ENCODE results near the gene UBE2G2. TPM values are rescaled to one million over a fixed set of nuclear protein-coding genes. Genes with fewer than 3 reads are reported as not detected.

The UBE2G2 gene
- total RNA-seq, 2 experiments from 2014 or later, result 89.9 to 96.8 TPM

DNA sequence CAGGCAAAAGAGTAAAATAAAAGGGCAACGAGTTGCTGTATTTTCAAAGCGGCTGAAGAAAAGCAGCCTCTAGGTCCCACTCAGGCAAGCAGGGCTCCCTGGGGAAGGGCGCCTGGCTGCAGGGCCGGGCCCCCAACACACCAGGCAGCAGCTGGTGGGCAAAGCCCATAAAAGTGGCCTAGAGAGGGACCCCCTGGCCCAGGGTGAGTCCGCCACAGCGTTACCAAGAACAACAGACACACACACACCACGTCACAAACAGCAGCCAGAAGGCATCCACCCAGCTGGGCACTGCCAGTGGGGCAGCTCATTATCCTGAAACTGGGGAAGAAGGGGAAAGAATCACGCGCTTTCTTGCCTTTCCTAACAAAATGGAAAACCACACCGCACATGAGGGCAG is 11.5 kb upstream of the UBE2G2 start:
- POLR2A ChIA-PET, result no interaction called here
- H3K9me3 Mint-ChIP-seq, result no peaks in the 10 kb centered on the region

GRCh38 chr21:44812640-44813039 is 11.0 kb upstream of the UBE2G2 start:
- TF ChIP-seq, protein P1, sequence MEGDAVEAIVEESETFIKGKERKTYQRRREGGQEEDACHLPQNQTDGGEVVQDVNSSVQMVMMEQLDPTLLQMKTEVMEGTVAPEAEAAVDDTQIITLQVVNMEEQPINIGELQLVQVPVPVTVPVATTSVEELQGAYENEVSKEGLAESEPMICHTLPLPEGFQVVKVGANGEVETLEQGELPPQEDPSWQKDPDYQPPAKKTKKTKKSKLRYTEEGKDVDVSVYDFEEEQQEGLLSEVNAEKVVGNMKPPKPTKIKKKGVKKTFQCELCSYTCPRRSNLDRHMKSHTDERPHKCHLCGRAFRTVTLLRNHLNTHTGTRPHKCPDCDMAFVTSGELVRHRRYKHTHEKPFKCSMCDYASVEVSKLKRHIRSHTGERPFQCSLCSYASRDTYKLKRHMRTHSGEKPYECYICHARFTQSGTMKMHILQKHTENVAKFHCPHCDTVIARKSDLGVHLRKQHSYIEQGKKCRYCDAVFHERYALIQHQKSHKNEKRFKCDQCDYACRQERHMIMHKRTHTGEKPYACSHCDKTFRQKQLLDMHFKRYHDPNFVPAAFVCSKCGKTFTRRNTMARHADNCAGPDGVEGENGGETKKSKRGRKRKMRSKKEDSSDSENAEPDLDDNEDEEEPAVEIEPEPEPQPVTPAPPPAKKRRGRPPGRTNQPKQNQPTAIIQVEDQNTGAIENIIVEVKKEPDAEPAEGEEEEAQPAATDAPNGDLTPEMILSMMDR (IDR thresholded peaks at IDR 0.05), result no peak
- Histone ChIP-seq H3K27ac (ENCODE audit: low read depth in 1 of 2, low read length in 2 of 2) (no peak overlapping the region), H3K4me3 (ENCODE audit: low read length) (no peak overlapping the region), H3K27me3 (ENCODE audit: control insufficient read depth in 1 of 2, insufficient read depth in 2 of 2, low read length in 2 of 2) (no peaks in the 10 kb centered on the region), H3K4me1 (ENCODE audit: insufficient read depth, low read length) (peaks cover 12% of the 10 kb centered on the region), H3K36me3 (ENCODE audit: insufficient read depth, low read length) (peaks cover 41% of the 10 kb centered on the region), H3K9me3 (ENCODE audit: control insufficient read depth in 1 of 2, insufficient read depth in 1 of 2, low read length in 2 of 2) (no peaks in the 10 kb centered on the region)
- peaks cover 18% of the 10 kb centered on the region for H3K4me1 Mint-ChIP-seq (ENCODE audit: low read depth)
- DNase-seq (no peak), ATAC-seq (ENCODE audit: poor library complexity) (no peak)
- POLR2A ChIA-PET, result no interaction called here
- intact Hi-C loops (cut with DNase I, micrococcal nuclease), result no loop called here
- no peaks in the 10 kb centered on the region for H3K9me3 Mint-ChIP-seq
- CTCF ChIA-PET, result interaction anchor here (0.7 to 1.5 kb wide), 2 partner anchors 11 to 247 kb away, joined by 3 to 4 read pairs; partner anchors contain the start of gene UBE2G2
- H3K27me3 Mint-ChIP-seq, result no peaks in the 10 kb centered on the region
- H3K4me3 Mint-ChIP-seq, result peak overlapping the region; percentile 34
- H3K36me3 Mint-ChIP-seq (ENCODE audit: low read depth), result peaks cover 43% of the 10 kb centered on the region
- no peak overlapping the region for H3K27ac Mint-ChIP-seq

More for the DNA sequence above, 11.5 kb upstream of the UBE2G2 start:
- H3K36me3 Mint-ChIP-seq (ENCODE audit: low read depth), result peaks cover 43% of the 10 kb centered on the region
- Histone ChIP-seq H3K27ac (ENCODE audit: low read depth in 1 of 2, low read length in 2 of 2) (no peak overlapping the region), H3K27me3 (ENCODE audit: control insufficient read depth in 1 of 2, insufficient read depth in 2 of 2, low read length in 2 of 2) (no peaks in the 10 kb centered on the region), H3K4me3 (ENCODE audit: low read length) (no peak overlapping the region), H3K4me1 (ENCODE audit: insufficient read depth, low read length) (peaks cover 12% of the 10 kb centered on the region), H3K36me3 (ENCODE audit: insufficient read depth, low read length) (peaks cover 38% of the 10 kb centered on the region), H3K9me3 (ENCODE audit: control insufficient read depth in 1 of 2, insufficient read depth in 1 of 2, low read length in 2 of 2) (no peaks in the 10 kb centered on the region)
- TF ChIP-seq, protein P1 (IDR thresholded peaks at IDR 0.05), result no peak
- no peaks in the 10 kb centered on the region for H3K27me3 Mint-ChIP-seq
- CTCF ChIA-PET, result interaction anchor here (1.5 kb wide), 1 partner anchor 12 kb away, joined by 3 read pairs; the partner anchor contains the start of gene UBE2G2
- H3K4me3 Mint-ChIP-seq, result no peak overlapping the region
- H3K4me1 Mint-ChIP-seq (ENCODE audit: low read depth), result peaks cover 18% of the 10 kb centered on the region
- DNase-seq (no peak), ATAC-seq (ENCODE audit: poor library complexity) (no peak)
- intact Hi-C loops (cut with DNase I, micrococcal nuclease), result no loop called here
- H3K27ac Mint-ChIP-seq, result no peak overlapping the region

GRCh38 chr21:44810779-44811178 is 9.2 kb upstream of the UBE2G2 start:
- no peak overlapping the region for H3K27ac Mint-ChIP-seq
- intact Hi-C loops (cut with DNase I, micrococcal nuclease), result no loop called here
- Histone ChIP-seq H3K36me3 (ENCODE audit: insufficient read depth, low read length) (peaks cover 55% of the 10 kb centered on the region), H3K27ac (ENCODE audit: low read depth in 1 of 2, low read length in 2 of 2) (no peak overlapping the region), H3K9me3 (ENCODE audit: control insufficient read depth in 1 of 2, insufficient read depth in 1 of 2, low read length in 2 of 2) (no peaks in the 10 kb centered on the region), H3K27me3 (ENCODE audit: control insufficient read depth in 1 of 2, insufficient read depth in 2 of 2, low read length in 2 of 2) (no peaks in the 10 kb centered on the region), H3K4me1 (ENCODE audit: insufficient read depth, low read length) (no peaks in the 10 kb centered on the region), H3K4me3 (ENCODE audit: low read length) (no peak overlapping the region)
- CTCF ChIA-PET, result no interaction called here
- ATAC-seq (ENCODE audit: poor library complexity) (no peak), DNase-seq (no peak)
- H3K9me3 Mint-ChIP-seq, result no peaks in the 10 kb centered on the region
- H3K4me3 Mint-ChIP-seq, result peak overlapping the region; percentile 34
- POLR2A ChIA-PET, result no interaction called here
- peaks cover 14% of the 10 kb centered on the region for H3K4me1 Mint-ChIP-seq (ENCODE audit: low read depth)
- peaks cover 59% of the 10 kb centered on the region for H3K36me3 Mint-ChIP-seq (ENCODE audit: low read depth)
- TF ChIP-seq, protein P1 (IDR thresholded peaks at IDR 0.05), result no peak
- no peaks in the 10 kb centered on the region for H3K27me3 Mint-ChIP-seq
